GM21723 (cell line): ENCODE measurements around the gene ACSBG1.

Source experiments
- ATAC-seq: cut with Tn5 transposase; IDR thresholded peaks from one replicate; pipeline ENCODE4 v1.9.1; 2021; ENCODE audit warnings: mild to moderate bottlenecking, moderate library complexity; ENCODE audit not compliant: unreplicated experiment

ACSBG1 gene

GRCh38 chr15:78133801-78134200 lies 100.6 kb downstream of the ACSBG1 start:
- no peak for ATAC-seq

GRCh38 chr15:78131295-78132061 lies 102.9 kb downstream of the ACSBG1 start, which contains the start of gene CIB2:
TSS of gene CIB2 (minus strand) at chr15:78131445. CDS start at chr15:78131215, 230 bp downstream.
- ATAC-seq, result peak; percentile 83

GRCh38 chr15:78130466-78131294 lies 103.7 kb downstream of the ACSBG1 start:
- ATAC-seq, result peak; percentile 45

GRCh38 chr15:78129751-78130287 lies 104.5 kb downstream of the ACSBG1 start:
- ATAC-seq, result no peak

GRCh38 chr15:78129077-78129750 lies 105.2 kb downstream of the ACSBG1 start:
- no peak for ATAC-seq

- ATAC-seq, result no peak
Measured at GRCh38 chr15:78127882-78128281, 106.5 kb downstream of the ACSBG1 start.

GRCh38 chr15:78125267-78125666 lies 109.1 kb downstream of the ACSBG1 start:
- no peak for ATAC-seq

GRCh38 chr15:78120523-78120922 lies 113.8 kb downstream of the ACSBG1 start:
- no peak for ATAC-seq
